ENCODE results near the gene YBEY. TPM values are rescaled to one million over a fixed set of nuclear protein-coding genes. Genes with fewer than 3 reads are reported as not detected.

Gene YBEY
- total RNA-seq, 4 donors from 2014 or later, result 6.1 to 16.3 (median 13.3) TPM

DNA sequence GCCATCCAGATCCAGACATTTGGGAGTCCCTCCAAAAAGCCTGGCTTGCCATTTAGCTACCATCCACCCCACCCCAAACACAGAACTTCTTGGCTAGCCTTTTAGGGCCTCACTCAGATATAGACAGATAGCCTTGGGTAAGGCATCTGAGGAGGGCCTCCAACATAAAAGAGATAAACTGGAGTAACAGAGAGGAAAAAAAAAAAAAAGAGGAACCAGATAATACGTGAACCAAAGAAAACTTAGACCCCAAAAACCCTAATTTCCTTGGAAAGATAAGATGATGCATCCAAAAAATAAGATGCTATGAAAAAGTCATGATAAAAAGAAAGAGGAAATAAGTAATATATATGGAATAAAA, 37.7 kb upstream of the YBEY start:
- no peaks in the 10 kb centered on the region for H3K27me3 ChIP-seq
- no peak overlapping the region for H3K4me3 ChIP-seq
- H3K27ac ChIP-seq, result no peak overlapping the region
- H3K36me3 ChIP-seq, result peaks cover 0 to 100% of the 10 kb centered on the region in 2 donors
- no peaks in the 10 kb centered on the region for H3K4me1 ChIP-seq
- 68 to 100% methylated on average over 1 of the region's 1 CpG for WGBS, 2 donors (ENCODE audit: low coverage in 1 of 2)
- no peak for ATAC-seq
- H3K9me3 ChIP-seq, result no peaks in the 10 kb centered on the region
- TF ChIP-seq POLR2A (IDR thresholded peaks at IDR 0.05) (no peak), EP300 (IDR thresholded peaks at IDR 0.05) (no peak), POLR2AphosphoS5 (IDR thresholded peaks at IDR 0.05) (no peak)
- TF ChIP-seq, protein P1, sequence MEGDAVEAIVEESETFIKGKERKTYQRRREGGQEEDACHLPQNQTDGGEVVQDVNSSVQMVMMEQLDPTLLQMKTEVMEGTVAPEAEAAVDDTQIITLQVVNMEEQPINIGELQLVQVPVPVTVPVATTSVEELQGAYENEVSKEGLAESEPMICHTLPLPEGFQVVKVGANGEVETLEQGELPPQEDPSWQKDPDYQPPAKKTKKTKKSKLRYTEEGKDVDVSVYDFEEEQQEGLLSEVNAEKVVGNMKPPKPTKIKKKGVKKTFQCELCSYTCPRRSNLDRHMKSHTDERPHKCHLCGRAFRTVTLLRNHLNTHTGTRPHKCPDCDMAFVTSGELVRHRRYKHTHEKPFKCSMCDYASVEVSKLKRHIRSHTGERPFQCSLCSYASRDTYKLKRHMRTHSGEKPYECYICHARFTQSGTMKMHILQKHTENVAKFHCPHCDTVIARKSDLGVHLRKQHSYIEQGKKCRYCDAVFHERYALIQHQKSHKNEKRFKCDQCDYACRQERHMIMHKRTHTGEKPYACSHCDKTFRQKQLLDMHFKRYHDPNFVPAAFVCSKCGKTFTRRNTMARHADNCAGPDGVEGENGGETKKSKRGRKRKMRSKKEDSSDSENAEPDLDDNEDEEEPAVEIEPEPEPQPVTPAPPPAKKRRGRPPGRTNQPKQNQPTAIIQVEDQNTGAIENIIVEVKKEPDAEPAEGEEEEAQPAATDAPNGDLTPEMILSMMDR (IDR thresholded peaks at IDR 0.05), result no peak

DNA sequence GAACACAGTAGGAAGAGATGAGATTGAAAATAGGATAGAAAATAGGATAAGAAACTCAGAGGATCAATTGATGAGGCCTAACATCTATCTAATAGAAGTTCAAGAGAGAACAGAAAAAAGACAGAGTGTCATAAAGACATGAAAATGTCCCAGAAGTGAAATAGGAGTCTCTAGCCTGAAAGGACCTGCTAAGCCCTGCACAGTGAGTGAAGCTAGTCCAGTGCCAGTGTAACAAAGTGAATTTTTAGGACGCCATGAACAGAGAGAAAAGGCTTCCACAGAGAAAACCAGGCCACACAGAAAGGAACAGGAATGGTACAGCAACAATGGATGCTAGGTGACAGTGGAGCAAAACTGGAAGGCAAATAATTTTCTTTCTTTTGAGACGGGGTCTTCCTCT, 37.3 kb upstream of the YBEY start:
- Histone ChIP-seq H3K27ac (no peak overlapping the region), H3K36me3 (peaks cover 0 to 100% of the 10 kb centered on the region in 2 donors), H3K27me3 (no peaks in the 10 kb centered on the region), H3K4me1 (no peaks in the 10 kb centered on the region), H3K4me3 (no peak overlapping the region), H3K9me3 (no peaks in the 10 kb centered on the region)
- TF ChIP-seq POLR2AphosphoS5 (IDR thresholded peaks at IDR 0.05) (no peak), EP300 (IDR thresholded peaks at IDR 0.05) (no peak)
- no peak for ATAC-seq
- 92 to 96% methylated on average over 2 of the region's 2 CpGs for WGBS, 2 donors (ENCODE audit: low coverage in 1 of 2)

DNA sequence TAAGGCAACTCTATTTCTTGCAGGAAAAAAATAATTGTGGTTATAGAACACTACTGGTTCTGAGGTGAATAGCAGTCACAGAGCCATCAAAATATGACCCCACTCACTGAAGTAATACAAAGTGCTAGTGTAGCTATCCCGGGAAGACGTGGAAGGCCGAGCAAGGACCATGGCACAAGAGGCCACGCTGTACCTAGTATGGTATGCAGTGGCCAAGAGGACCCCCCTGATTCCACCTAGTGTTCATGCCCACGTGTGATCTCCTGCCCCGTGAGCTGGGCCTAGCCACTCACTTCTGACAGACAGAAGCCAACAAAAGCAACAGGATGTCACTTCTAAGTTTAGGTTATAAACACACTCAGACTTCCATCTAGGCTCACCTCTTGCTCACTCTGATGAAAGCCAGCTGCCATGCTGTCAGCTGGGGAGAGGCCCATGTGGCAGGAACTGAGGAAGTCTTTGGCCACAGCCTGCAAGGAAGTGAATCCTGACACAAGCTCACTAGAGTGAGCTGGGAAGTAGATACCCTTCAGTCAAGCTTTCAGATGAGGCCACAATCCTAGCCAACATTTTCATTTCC, 35.9 kb upstream of the YBEY start:
- Histone ChIP-seq H3K4me1 (no peaks in the 10 kb centered on the region), H3K9me3 (no peaks in the 10 kb centered on the region), H3K4me3 (no peak overlapping the region), H3K27me3 (no peaks in the 10 kb centered on the region), H3K36me3 (peaks cover 0 to 100% of the 10 kb centered on the region in 2 donors), H3K27ac (no peak overlapping the region)
- WGBS, 2 donors (ENCODE audit: low coverage in 1 of 2), result 79 to 100% methylated on average over 2 to 6 of the region's 6 CpGs
- TF ChIP-seq POLR2AphosphoS5 (IDR thresholded peaks at IDR 0.05), result no peak
- TF ChIP-seq, protein P1 (IDR thresholded peaks at IDR 0.05), result no peak
- TF ChIP-seq EP300 (IDR thresholded peaks at IDR 0.05), result no peak
- no peak for TF ChIP-seq POLR2A (IDR thresholded peaks at IDR 0.05)
- ATAC-seq, result no peak

DNA sequence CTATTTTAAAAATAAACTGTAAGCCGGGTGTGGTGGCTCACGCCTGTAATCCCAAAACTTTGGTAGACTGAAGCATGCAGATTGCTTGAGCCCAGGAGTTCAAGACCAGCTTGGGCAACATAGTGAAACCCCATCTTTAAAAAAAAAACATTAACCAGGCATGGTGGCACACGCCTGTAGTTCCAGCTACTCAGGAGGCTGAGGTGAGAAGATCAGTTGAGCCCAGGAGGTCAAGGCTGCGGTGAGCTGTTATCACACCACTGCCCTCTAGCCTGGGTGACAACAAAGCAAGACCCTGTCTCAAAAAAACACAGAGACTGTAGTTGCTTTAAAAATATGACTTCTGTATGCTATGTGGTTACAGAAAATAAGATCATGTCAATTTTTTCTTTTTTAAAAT, 33.3 kb upstream of the YBEY start:
- H3K4me3 ChIP-seq, result no peak overlapping the region
- H3K27ac ChIP-seq, result no peak overlapping the region
- TF ChIP-seq EP300 (IDR thresholded peaks at IDR 0.05), result no peak
- TF ChIP-seq, protein P1 (IDR thresholded peaks at IDR 0.05), result no peak
- no peak for TF ChIP-seq POLR2A (IDR thresholded peaks at IDR 0.05)
- no peak for TF ChIP-seq POLR2AphosphoS5 (IDR thresholded peaks at IDR 0.05)
- H3K9me3 ChIP-seq, result no peaks in the 10 kb centered on the region
- H3K27me3 ChIP-seq, result no peaks in the 10 kb centered on the region
- 82 to 87% methylated on average over 3 to 4 of the region's 4 CpGs for WGBS, 2 donors (ENCODE audit: low coverage in 1 of 2)
- H3K4me1 ChIP-seq, result no peaks in the 10 kb centered on the region
- peaks cover 0 to 100% of the 10 kb centered on the region in 2 donors for H3K36me3 ChIP-seq
- no peak for ATAC-seq

DNA sequence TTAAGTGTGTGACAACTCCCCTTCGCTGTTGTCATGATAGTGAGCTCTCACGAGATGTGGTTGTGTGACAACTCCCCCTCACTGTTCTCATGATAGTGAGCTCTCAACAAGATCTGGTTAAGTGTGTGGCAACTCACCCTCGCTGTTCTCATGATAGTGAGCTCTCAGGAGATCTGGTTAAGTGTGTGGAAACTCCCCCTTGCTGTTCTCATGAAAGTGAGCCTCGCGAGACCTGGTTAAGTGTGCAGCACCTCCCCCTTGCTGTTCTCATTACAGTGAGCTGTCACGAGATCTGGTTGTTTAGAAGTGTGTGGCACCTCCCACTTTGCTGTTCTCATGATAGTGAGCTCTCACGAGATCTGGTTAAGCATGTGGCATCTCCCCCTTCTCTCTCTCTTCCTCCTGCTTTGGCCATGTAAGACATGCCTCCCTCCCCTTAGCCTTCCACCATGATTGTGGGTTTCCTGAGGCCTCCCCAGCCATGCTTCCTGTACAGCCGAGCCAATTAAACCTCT, 32.5 kb upstream of the YBEY start:
- no peaks in the 10 kb centered on the region for H3K4me1 ChIP-seq
- no peaks in the 10 kb centered on the region for H3K27me3 ChIP-seq
- no peak overlapping the region for H3K4me3 ChIP-seq
- 60 to 83% methylated on average over 3 to 6 of the region's 8 CpGs for WGBS, 2 donors (ENCODE audit: low coverage in 1 of 2)
- TF ChIP-seq, protein P1 (IDR thresholded peaks at IDR 0.05), result no peak
- TF ChIP-seq EP300 (IDR thresholded peaks at IDR 0.05) (no peak), POLR2AphosphoS5 (IDR thresholded peaks at IDR 0.05) (no peak), POLR2A (IDR thresholded peaks at IDR 0.05) (no peak)
- peaks cover 0 to 100% of the 10 kb centered on the region in 2 donors for H3K36me3 ChIP-seq
- no peak for ATAC-seq
- H3K27ac ChIP-seq, result no peak overlapping the region
- no peaks in the 10 kb centered on the region for H3K9me3 ChIP-seq
